Gastrocnemius medialis (tissue), 4 donors: ENCODE results near the gene TFCP2L1.

Experiments used
- CTCF ChIP-seq, 5 experiments: fragments of 450-650 bp in 3 of 5; fragments of 200-600 bp in 2 of 5; sonication (generic) in 2 of 5; IDR thresholded peaks in 4 of 5; conservative IDR thresholded peaks in 1 of 5; 1 replicate in 4 of 5; 2 replicates in 1 of 5; pipeline ENCODE4 v1.5.1; 2016 to 2019; ENCODE audit warnings: antibody characterized with exemption in 5 of 5, mild to moderate bottlenecking in 3 of 5, moderate library complexity in 3 of 5
- POLR2A ChIP-seq, 2 donors: fragments of 450-650 bp; IDR thresholded peaks; one replicate each; pipeline ENCODE4 v1.6.1; 2017; ENCODE audit warnings: antibody characterized with exemption in 2 of 2, mild to moderate bottlenecking in 2 of 2, moderate library complexity in 2 of 2

GRCh38 chr2:121203591-121204249 lies 81.3 kb downstream of the TFCP2L1 start:
- TF ChIP-seq POLR2A (IDR thresholded peaks at IDR 0.05) (no peak), CTCF (IDR thresholded peaks at IDR 0.05 in 4 of 5, conservative IDR thresholded peaks at IDR 0.05 in 1 of 5) (no peak)
